Measurements from ENCODE around the gene NOL4.

The NOL4 gene

GRCh38 chr18:34189656-34190435 lies 34.9 kb downstream of the NOL4 start:
- FAIRE-seq, result no peak

Measured in TTC549 (cell line).